Stimulated activated CD8-positive, alpha-beta memory T cell treated with anti-CD3 and anti-CD28 coated beads, Interleukin-12 subunit alpha, Interleukin-12 subunit beta, amount 100 ng/mL, for 24 hours (primary cell): ENCODE data around the gene SH3RF3.

ENCODE experiments used
- DNase-seq: peaks from one replicate; pipeline ENCODE4 v3.0.0-alpha.2; 2020; ENCODE audit errors: extremely low read depth

Gene SH3RF3

DNA sequence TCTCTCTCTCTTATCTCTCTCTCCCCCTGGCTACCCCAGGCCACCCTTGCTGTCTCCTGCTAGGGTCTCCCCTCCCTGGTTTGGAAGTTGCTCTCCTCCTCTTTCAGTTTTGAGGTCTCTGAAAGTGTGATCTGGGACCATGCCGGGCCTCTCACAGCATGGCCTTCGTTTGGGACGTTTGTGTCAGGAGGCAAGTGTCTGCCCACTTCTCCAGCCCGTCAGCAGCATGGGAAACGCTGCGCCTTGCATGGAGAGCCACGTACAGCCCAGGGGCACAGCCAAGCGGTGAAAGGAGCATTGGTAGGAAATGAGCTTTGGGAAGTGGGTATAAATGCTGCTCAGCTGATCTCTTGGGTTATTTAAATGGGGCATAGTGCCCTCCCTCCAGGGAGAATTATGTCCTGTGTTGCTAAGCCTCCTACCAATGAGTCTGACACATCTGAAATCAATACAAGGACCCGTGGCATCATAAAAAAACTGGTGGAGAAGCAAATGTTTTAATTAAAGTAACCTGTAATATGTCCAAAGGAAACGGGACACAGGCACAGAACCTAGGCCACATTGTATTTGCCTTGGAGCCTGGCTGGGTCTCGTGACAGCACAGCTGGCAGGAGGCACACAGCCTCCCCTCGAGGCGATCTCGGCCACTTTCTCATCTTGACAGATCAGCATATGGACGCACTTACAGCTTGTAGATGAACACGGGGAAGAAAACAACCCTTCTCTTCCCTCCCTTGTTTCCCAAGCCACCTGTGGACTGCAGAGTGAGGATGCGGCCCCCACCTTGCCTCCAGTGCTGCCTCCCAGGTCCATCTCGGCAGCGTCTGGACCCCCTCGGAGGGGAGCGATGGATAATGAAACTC is 72.7 kb downstream of the SH3RF3 start:
- no peak for DNase-seq

DNA sequence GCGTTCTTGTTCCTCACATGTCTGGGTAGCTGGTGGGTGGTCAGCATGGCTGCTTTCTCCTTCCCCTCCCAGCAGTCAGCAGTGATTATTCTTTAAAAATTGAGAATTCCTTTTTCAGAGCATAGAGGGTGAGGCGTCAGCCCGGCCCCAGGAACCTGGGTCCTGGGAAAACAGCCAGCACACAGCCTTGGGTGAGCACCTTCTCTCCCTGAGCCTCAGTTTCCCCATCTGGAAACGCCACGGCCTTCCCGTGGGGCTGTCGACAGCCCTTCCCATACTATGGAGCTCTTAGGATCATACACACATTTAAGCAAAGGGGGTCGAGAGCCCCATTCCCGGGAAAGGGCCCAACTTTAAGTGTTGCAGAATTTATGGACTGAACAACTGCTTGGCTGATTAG is 73.5 kb downstream of the SH3RF3 start:
- DNase-seq: no peak

DNA sequence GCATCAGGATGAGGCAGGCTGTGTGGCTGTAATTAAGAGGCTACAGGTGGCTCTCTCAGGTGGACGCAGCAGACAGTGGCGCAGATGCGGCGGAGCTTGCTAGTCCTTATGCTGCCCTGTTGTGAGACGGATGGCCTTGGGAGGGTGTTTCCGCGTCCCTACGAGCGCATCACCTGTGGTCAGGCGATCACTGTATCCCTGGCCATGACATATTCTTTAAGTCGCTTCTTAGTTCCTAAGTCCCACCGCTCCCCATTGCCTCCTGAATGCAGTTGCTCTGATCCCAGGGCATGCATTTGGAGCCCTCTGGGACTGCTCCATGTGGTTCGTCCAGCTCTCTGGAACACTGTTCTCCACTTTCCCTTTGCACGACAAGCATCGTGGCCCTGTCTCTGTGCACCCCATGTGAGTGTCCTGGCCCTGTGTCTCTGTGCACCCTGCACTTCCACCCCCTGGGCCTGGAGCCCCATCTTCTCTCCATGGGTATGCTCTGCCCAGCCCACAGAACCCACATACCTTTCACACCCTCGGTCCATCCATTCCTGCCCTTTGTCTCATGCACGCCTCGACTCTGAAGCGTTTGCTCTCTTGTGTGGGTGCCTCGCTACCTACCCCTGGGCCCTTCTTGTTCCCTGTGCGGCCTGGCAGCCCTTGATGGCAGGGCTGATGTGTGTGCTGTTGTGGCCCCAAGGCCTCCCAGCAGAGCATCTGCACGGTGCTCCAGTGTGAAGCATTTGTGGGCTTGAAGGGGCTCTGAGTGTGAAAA is 74.4 kb downstream of the SH3RF3 start:
- DNase-seq: no peak

DNA sequence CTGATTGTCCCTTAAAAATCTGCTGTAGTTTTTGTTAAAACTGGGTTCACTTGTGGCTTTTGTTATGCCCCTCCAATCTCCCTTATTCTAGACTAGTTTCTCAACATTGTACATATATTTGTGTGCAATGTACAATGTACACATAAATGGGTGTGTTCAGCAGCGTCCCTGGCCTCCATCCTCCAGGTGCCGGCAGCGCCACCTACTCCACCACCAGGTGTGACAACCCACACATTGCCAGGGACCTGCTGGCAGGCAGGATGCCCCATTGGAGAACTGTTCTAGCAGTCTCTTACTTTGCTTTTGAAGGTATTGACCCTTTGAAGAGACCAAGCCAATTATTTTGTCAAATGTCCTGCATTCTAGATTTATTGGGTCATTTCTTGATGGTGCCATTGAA is 75.4 kb downstream of the SH3RF3 start:
- DNase-seq: no peak

DNA sequence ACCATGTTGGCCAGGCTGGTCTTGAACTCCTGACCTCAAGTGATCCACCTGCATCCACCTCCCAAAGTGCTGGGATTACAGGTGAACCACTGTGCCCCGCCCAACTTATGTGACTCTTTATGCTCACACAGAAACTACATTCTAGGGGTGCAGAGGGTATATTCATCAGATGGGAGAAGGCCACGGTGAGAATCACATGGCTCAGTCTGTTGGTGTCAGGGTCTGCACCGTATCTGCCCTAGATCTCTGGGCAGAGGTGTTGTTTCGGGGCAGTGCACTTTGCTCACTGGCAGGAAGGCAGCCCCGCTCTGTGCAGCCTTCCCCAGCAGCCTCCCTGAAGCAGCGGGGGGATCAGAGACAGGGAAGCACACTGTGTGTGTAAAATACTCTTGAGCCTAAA is 76.4 kb downstream of the SH3RF3 start:
- DNase-seq: no peak

DNA sequence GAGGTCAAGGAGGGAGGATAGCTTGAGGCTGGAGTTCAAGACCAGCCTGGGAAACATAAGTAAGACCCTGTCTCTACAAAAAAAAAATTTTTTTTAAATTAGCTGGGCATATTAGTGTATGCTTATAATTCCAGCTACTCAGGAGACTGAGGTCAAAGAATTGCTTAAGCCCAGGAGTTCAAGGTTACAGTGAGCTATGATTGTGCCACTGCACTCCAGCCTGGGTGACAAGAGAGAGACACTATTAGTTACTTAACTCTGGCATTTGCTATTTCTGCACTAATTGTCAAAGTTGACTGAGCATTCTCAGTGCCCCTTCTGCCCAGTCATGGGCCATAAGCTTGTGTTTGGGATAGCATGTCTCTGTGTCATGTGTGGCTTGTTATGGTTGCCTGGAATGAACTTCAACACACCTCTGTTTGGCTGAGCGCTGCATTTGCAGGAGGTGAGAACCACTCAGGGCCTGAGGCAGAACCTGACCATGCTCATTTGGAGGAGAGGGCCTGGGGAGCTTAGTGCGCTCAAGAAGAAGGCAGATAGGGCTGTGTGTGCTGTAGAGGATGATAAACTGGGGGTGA is 77.7 kb downstream of the SH3RF3 start:
- no peak for DNase-seq

DNA sequence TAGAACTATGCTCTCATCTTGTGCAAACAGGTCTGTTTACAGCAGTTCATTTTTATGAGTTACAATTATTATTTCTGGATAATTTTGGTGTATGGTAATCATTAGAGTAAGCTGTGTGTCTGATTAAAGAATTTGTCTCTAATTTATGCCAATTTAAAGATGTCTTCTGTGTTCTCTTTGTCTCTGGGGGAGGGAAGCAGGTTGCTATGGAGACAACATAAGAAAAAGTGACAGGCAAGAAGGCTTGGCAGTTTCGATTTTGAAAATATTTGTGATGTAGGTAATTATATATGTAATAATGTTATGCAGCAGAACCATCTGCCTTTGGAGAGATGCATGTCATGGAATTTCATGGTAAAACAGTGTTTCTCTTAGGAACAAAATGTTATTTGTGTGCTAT is 78.2 kb downstream of the SH3RF3 start:
- DNase-seq: no peak

DNA sequence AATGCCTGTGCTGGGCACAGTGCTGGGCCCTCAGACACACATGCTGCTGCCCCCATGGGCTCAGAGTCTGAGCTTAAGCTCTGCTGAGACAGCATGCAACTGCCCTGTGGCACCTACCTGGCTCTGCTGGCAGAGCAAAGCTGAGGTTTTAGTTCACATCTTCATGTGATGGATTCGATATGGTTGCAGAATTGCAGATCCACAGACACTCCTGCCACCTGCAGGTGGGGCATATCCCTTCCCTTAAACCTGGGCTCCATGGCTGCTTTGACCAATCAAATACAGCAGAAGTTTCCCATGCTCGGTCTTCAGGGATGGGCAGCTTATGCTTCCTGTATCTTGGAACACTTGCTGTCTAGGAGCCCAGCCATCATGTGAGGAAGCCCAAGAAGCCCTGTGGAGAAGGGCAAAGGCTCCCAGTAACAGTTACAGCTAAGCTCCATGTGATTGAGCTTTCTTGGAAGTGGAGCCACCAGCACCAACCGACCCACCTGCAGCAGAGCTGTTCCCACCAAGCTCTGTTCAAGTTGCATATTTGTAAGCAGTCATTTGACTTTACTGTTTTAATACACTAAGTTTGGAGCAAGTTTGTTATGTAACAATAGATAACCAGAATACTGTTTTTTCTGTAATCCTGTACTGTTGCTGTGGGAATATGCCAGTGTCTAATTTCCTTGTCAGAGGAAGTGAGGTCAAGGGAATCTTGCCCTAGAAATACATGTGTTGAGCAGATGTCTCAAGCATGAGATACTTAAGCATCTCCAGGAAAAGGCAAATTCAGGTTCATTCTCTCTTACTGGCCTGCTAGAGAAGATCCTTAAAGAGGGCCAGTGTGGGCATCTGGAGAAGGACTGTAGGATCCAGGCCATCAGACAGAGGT is 79.3 kb downstream of the SH3RF3 start:
- DNase-seq: no peak

DNA sequence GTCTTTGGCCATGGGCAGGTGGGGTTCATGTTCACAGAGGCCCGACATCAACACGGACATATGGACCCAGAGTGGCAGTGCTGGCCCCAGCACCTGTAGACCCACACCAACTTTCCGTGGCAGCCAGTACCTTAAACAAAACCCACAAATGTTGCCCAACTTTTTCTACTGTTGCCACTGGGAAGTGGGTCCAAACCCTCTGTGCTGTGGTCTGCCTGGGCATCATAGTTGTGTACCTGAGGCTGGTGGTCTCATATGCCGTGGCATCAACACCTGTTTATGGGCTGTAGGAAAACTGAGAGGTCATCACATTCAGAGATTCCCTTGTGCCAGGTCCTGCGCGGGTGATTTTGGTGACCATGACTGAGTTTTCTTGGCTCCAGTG is 79.9 kb downstream of the SH3RF3 start:
- DNase-seq: no peak

DNA sequence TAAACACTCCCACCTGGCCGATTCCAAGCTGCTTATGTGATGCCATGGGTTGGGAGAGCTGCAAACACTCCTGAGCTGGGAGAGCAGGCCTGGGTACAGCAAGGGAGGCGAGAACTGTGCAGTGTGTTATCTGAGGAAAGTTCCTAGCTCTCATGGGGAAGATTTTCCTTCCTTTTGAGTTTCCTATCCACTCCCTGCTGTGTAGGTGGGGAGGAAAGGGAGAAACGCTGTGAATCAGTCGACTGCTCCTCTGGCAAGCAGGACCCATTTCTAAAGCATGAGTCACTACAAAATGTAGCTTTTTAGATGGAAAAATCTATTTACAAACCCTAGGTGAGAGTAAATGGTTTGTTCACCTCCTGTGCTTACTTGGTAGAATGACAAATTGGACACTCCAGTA is 80.4 kb downstream of the SH3RF3 start:
- DNase-seq: no peak

DNA sequence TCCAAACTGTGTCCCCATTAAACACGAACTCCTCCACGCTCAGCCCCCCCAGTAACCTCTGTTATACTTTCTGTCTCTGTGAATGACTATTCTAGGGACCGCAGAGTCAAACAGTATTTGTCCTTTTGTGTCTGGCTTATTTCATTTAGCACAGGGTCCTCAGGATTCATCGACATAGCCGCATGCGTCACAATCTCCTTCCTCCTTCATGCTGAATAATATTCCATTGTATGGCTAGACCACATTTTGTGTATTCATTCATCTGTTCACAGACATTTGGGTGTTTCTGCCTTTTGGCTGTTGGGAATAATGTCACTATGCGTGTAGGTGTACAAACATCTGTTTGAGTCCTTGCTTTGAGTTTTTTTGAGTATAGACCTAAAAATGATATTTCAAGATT is 80.9 kb downstream of the SH3RF3 start:
- no peak for DNase-seq

DNA sequence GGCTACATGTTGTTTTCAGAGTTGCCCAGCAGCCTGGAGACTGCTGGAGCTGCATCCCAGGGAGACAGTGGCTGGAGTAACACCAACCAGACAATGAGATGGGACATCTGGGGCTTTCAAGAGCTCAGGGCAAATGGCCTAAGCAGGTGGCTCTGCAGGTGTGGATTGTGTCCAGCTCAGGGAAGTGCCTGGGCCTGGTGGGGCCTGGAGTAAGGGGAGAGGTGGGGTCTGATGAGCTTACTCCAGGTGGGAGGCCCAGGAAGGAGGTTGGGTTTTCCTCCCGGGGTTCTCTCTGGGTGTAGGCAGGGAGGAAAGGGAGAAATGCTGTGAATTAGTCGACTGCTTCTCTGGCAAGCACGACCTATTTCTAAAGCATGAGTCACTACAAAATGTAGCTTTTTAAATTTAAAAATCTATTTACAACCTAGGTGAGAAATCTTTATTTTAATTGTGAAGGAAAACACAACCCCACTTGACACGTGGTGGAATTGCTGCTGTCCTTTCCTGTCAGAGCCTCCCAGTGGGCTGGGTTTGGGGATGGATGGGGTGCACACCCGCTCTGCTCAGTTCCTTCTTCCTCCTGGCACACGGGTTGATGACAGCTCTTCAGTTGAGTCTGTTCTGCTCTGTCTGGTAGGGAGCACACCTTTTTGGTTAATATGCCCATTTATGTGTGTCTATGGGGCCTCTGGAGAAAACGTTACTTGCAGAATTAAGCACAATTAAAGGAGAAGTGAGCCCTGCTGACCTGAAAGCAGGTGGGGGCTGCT is 81.6 kb downstream of the SH3RF3 start:
- no peak for DNase-seq

DNA sequence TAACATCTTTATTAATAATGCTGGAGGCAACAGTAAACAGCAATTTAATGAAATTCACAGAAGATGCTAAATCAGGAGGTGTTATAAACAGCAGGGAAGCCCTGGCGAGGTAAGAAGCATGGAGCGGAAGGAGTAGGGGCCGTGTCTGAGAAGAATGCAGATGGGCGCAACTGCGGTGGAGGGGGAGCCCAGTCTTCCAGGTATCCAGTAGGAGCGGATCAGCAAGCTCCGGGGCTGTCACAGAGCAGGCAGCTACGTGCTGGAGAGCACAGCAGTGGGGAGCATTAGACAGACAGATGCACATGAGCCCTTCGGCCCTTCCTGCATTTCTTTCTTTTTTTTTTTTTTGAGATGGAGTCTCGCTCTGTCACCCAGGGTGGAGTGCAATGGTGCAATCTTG is 82.3 kb downstream of the SH3RF3 start:
- no peak for DNase-seq

DNA sequence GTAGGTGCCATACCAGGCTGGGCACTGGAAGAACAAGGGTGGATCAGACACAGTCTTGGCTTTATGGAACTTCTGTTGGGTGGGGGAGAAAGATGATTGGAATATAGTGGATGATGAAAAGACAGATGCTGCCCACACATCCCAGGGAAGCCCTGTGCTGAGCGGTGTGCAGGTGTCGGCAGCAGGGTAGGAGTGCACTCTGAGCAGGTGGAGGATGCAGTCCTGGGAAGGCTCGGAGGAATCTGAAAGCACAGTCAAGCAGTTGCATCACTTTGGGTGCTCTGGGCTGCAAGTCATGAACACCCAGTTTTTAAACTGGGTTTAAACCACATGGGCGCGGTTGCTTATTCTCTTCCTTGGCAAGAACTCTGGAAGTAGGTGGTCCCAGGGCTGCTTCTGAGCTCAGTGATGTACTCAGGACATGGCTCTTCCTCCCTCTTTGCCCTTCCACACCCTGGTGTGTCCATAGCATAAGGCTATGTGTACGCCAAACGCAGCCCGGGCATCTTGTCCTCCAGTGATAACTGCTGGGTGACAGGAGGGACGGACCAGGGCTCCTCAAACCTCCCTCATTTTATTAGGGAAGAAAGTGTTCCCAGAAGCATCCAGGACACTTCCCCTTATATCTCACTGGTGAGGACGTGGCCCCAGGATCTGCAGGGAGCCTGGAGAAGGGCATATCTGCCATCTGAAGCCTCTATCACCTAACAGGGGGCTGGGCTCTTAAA is 84.0 kb downstream of the SH3RF3 start:
- no peak for DNase-seq

DNA sequence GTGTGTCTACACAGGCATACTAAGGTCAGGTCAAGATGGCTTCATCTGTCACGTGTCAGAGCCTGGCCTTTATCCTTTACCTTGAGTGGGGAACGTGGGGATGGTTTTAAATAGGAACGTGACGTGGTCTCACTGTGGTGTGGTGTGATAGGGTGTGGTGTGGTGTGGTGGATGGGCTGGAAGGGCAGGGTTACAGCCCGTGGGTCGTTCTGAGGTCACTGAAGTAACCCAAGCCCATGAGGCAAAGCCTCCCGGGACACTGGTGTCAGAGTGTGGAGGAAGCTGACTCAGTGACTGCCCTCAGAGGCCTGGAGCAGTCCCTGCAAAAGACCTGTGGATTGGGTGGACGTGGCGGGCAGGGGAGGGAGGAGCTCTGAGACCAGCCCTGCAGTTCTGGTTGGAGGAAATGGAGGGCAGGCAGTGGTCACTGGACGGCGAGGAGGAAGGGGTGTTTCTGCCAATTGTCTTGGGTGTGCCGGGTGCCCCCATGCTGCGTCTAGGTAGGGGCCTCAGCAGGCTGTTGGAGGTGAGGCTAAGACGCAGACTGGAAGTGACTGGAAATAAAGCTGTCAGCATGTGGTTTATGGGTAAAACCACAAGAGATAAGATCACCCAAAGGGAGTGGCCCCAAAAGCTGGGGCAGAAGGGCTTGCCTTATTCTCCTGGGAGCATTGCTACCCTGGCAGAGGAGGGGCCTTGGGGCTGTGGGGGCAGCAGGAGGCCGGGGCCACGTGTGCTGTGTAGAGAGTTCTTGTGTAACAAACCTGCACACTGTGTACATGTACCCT is 84.8 kb downstream of the SH3RF3 start:
- DNase-seq: peak; percentile 25

DNA sequence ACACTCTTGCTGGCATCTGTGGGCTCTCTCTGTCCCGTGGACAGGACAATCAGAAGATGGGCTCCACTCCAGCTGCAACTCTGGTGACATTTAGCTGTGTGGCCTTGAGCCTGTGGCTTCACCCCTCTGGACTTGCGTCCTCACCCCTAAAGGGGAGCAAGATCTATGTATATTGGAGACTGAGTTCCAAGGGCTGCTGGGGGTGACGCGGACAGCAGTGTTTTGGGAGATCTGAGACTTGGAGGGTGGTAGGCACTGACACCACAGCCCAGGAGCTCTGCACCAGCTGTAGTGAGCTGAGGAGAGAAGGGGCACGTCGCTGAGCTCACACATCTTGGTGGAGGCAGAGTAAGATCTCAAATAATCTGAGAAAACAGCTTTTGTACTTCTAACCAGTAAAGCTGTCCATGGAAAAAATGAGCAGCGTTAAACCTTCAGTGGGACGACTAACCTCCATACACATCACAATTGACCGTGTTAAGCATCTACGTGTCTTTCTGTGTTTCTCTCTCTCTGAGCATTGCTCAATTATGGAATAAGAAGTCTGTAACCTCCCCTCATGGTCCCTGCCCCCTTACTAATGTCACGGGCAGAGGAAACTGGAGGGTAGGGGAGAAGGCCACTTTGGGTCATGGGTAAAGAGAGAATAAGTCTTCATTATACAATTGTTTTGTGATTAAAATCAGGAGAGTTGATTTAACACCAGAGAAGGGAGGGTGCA is 85.8 kb downstream of the SH3RF3 start:
- DNase-seq: no peak

DNA sequence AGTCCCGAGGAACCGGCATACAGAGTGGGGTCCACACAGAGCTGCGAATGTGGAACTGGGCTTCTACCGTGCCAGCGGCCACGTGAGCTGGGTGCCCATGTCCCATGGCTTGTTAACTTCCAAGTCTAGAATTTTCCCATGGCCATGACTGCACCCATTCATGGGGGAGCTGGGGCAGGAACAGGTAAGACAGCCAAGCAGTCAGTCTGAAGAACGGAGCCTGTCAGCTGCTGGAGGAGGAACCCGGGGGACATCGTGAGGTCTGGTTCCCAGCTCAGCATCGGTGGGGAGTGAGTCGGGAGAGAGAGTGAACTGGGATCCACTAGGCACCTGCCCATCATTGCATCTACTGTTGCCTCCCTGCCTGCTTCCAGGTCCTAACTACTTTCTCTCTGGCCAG is 86.9 kb downstream of the SH3RF3 start:
- no peak for DNase-seq

DNA sequence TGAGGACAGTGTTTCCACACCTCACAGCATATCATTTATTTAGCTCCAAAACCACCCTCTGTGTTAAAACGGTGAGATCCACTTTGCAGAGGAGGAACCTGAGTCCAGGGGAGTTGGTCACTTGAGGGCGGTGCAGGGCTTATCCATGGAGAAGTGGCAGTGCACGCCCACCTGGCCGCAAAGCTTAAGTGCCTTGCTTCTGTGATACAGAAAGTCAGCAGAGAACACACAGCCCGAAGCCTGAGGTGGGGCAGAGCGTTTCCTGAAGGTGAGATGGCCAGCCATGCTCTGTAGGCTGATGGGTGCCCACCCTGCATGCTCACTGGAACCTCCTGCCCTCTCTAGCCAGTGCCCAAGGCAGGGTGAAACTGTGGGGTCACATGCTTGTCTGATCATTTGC is 87.3 kb downstream of the SH3RF3 start:
- no peak for DNase-seq
